ENCODE results near the gene OSBPL1A.
A peak's percentile ranks its signal among the peaks of the same experiment; 100 is the strongest.

The OSBPL1A gene

GRCh38 chr18:24176727-24177416, 220.8 kb downstream of the OSBPL1A start:
- H3K4me1 ChIP-seq, result no peaks in the 10 kb centered on the region
- H3K27me3 ChIP-seq, result no peaks in the 10 kb centered on the region
- peak; percentile 65 for DNase-seq
- peak; percentile 78 for TF ChIP-seq CTCF (IDR thresholded peaks at IDR 0.05; ENCODE audit: low read depth, low read length)
- H3K9me3 ChIP-seq, result no peaks in the 10 kb centered on the region
- no peaks in the 10 kb centered on the region for H3K36me3 ChIP-seq
- H3K4me3 ChIP-seq (ENCODE audit: low read depth, low read length), result no peak overlapping the region

- no peak for TF ChIP-seq CTCF (IDR thresholded peaks at IDR 0.05; ENCODE audit: low read depth, low read length)
- no peak for DNase-seq
- Histone ChIP-seq H3K4me1 (no peaks in the 10 kb centered on the region), H3K36me3 (no peaks in the 10 kb centered on the region), H3K27me3 (no peaks in the 10 kb centered on the region), H3K9me3 (no peaks in the 10 kb centered on the region), H3K4me3 (ENCODE audit: low read depth, low read length) (no peak overlapping the region)
These were observed 223.6 kb downstream of the OSBPL1A start for GRCh38 chr18:24173997-24174396.

GRCh38 chr18:24170360-24170759, 227.3 kb downstream of the OSBPL1A start:
- no peaks in the 10 kb centered on the region for H3K36me3 ChIP-seq
- no peaks in the 10 kb centered on the region for H3K27me3 ChIP-seq
- TF ChIP-seq CTCF (IDR thresholded peaks at IDR 0.05; ENCODE audit: low read depth, low read length), result no peak
- no peak overlapping the region for H3K4me3 ChIP-seq (ENCODE audit: low read depth, low read length)
- DNase-seq, result no peak
- H3K4me1 ChIP-seq, result no peaks in the 10 kb centered on the region
- no peaks in the 10 kb centered on the region for H3K9me3 ChIP-seq

- no peak for TF ChIP-seq CTCF (IDR thresholded peaks at IDR 0.05; ENCODE audit: low read depth, low read length)
- Histone ChIP-seq H3K4me3 (ENCODE audit: low read depth, low read length) (no peak overlapping the region), H3K36me3 (no peaks in the 10 kb centered on the region), H3K27me3 (no peaks in the 10 kb centered on the region), H3K9me3 (no peaks in the 10 kb centered on the region), H3K4me1 (no peaks in the 10 kb centered on the region)
- DNase-seq, result no peak
These were observed 229.1 kb downstream of the OSBPL1A start for GRCh38 chr18:24168496-24168895.

GRCh38 chr18:24161304-24161703, 236.3 kb downstream of the OSBPL1A start:
- TF ChIP-seq CTCF (IDR thresholded peaks at IDR 0.05; ENCODE audit: low read depth, low read length), result no peak
- H3K4me3 ChIP-seq (ENCODE audit: low read depth, low read length), result no peak overlapping the region
- no peaks in the 10 kb centered on the region for H3K27me3 ChIP-seq
- DNase-seq, result no peak
- H3K4me1 ChIP-seq, result no peaks in the 10 kb centered on the region
- no peaks in the 10 kb centered on the region for H3K9me3 ChIP-seq
- no peaks in the 10 kb centered on the region for H3K36me3 ChIP-seq

- Histone ChIP-seq H3K4me1 (no peaks in the 10 kb centered on the region), H3K36me3 (no peaks in the 10 kb centered on the region), H3K27me3 (no peaks in the 10 kb centered on the region), H3K9me3 (no peaks in the 10 kb centered on the region), H3K4me3 (ENCODE audit: low read depth, low read length) (no peak overlapping the region)
- DNase-seq, result no peak
- no peak for TF ChIP-seq CTCF (IDR thresholded peaks at IDR 0.05; ENCODE audit: low read depth, low read length)
These were observed 237.5 kb downstream of the OSBPL1A start for GRCh38 chr18:24160086-24160485.
